Measurements from ENCODE around the gene GLYR1.

GLYR1 gene

DNA sequence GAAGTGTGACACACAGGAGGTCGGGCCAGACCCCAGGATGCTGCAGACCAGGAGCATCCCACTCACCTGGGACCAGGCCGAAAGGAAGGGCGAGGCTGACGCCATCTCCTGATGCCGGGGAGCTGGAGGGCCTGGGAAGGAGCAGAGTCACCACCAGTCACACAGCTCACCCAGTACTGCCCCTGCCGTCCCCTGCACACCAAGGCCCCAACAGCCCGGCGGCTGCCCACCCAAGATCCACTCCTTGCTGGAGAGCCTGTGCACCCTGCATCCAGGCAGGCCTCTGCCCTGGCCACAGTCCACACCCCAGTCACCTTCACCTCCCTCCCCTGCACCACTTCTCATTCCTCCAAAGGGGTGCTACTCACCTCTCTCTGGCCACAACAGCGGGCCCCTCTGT, 84.9 kb downstream of the GLYR1 start:
- peaks cover 77% of the 10 kb centered on the region for H3K36me3 ChIP-seq
- TF ChIP-seq CTCF (IDR thresholded peaks at IDR 0.05; ENCODE audit: low read depth, low read length): no peak
- H3K9me3 ChIP-seq (ENCODE audit: severe bottlenecking): no peaks in the 10 kb centered on the region

GRCh38 chr16:4760221-4760910, 86.7 kb downstream of the GLYR1 start:
- no peak for TF ChIP-seq CTCF (IDR thresholded peaks at IDR 0.05; ENCODE audit: low read depth, low read length)
- no peak for DNase-seq
- Histone ChIP-seq H3K36me3 (peaks cover 93% of the 10 kb centered on the region), H3K9me3 (ENCODE audit: severe bottlenecking) (peaks cover 2% of the 10 kb centered on the region), H3K27ac (no peak overlapping the region), H3K27me3 (ENCODE audit: insufficient read depth, low read depth, severe bottlenecking) (no peaks in the 10 kb centered on the region), H3K4me3 (ENCODE audit: low read depth, low read length) (no peak overlapping the region)

More for the DNA sequence above, 84.9 kb downstream of the GLYR1 start:
- DNase-seq: no peak
- H3K27me3 ChIP-seq (ENCODE audit: insufficient read depth, low read depth, severe bottlenecking): no peaks in the 10 kb centered on the region
- H3K27ac ChIP-seq: no peak overlapping the region
- H3K4me3 ChIP-seq (ENCODE audit: low read depth, low read length): no peak overlapping the region

DNA sequence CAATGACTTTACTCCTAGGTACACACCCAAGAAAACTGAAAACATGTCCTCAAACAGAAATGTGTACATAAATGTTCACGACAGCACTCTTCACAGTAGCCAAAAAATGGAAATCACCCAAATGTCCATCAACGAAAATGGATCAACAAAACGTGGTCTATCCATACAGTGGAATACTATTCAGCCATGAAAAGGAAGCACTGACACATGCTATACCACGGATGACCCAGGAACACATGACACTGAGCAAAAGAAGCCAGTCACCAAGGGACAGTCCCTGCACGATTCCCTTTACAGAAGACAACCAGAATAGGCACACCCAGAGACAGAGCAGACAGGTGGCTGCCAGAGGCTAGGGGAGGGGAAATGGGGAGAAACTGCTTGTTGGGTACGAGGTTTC, 91.4 kb downstream of the GLYR1 start:
- H3K36me3 ChIP-seq: peaks cover 95% of the 10 kb centered on the region
- TF ChIP-seq CTCF (IDR thresholded peaks at IDR 0.05; ENCODE audit: low read depth, low read length): no peak

GRCh38 chr16:4754865-4755264, 92.2 kb downstream of the GLYR1 start:
- peaks cover 9% of the 10 kb centered on the region for H3K9me3 ChIP-seq (ENCODE audit: severe bottlenecking)
- peaks cover 89% of the 10 kb centered on the region for H3K36me3 ChIP-seq
- no peaks in the 10 kb centered on the region for H3K27me3 ChIP-seq (ENCODE audit: insufficient read depth, low read depth, severe bottlenecking)
- no peak overlapping the region for H3K27ac ChIP-seq
- DNase-seq: no peak
- no peak for TF ChIP-seq CTCF (IDR thresholded peaks at IDR 0.05; ENCODE audit: low read depth, low read length)
- no peak overlapping the region for H3K4me3 ChIP-seq (ENCODE audit: low read depth, low read length)

More for the DNA sequence above, 91.4 kb downstream of the GLYR1 start:
- DNase-seq: no peak
- Histone ChIP-seq H3K9me3 (ENCODE audit: severe bottlenecking) (peaks cover 9% of the 10 kb centered on the region), H3K27me3 (ENCODE audit: insufficient read depth, low read depth, severe bottlenecking) (no peaks in the 10 kb centered on the region), H3K4me3 (ENCODE audit: low read depth, low read length) (no peak overlapping the region), H3K27ac (no peak overlapping the region)

DNA sequence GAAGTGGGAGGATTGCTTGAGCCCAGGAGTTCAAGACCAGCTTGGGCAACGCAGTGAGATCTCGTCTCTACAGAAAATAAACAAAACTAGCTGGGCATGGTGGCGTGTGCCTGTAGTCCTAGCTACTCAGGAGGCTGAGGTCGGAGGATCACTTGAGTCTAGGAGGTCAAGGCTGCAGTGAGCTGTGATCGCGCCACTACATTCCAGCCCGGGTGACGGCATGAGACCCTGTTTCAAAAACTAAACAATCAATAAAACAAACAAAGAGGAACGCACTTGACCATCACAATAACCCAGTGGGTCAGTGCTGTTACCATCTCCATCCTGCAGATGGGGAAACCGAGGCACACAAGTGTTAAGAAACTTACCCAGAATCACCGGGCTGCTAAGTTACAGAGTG, 93.9 kb downstream of the GLYR1 start:
- TF ChIP-seq CTCF (IDR thresholded peaks at IDR 0.05; ENCODE audit: low read depth, low read length): no peak
- peaks cover 79% of the 10 kb centered on the region for H3K36me3 ChIP-seq
- no peaks in the 10 kb centered on the region for H3K27me3 ChIP-seq (ENCODE audit: insufficient read depth, low read depth, severe bottlenecking)
- H3K27ac ChIP-seq: no peak overlapping the region
- DNase-seq: no peak
- no peak overlapping the region for H3K4me3 ChIP-seq (ENCODE audit: low read depth, low read length)
- H3K9me3 ChIP-seq (ENCODE audit: severe bottlenecking): peaks cover 9% of the 10 kb centered on the region
